ENCODE results near the gene C19orf85. TPM values are rescaled to one million over a fixed set of nuclear protein-coding genes. Genes with fewer than 3 reads are reported as not detected.

The C19orf85 gene
- total RNA-seq, 4 donors from 2014 or later = not detected

- peaks cover 0 to 7% of the 10 kb centered on the region in 2 donors for H3K4me1 ChIP-seq
- no peak for TF ChIP-seq POLR2A (IDR thresholded peaks at IDR 0.05)
- no peak for TF ChIP-seq CTCF (IDR thresholded peaks at IDR 0.05)
- H3K4me3 ChIP-seq = no peak overlapping the region
- no peaks in the 10 kb centered on the region for H3K9me3 ChIP-seq
- no peaks in the 10 kb centered on the region for H3K27me3 ChIP-seq
- H3K36me3 ChIP-seq = no peaks in the 10 kb centered on the region
- peak overlapping the region; percentile 27 to 48 for H3K27ac ChIP-seq
- no peak for DNase-seq
- intact Hi-C loops (cut with DNase I; ENCODE audit: low total_unique reads) = no loop called here
Observed at GRCh38 chr19:55474269-55475265, 10.0 kb upstream of the C19orf85 start.

- Histone ChIP-seq H3K4me1 (peaks cover 0 to 7% of the 10 kb centered on the region in 2 donors), H3K27me3 (no peaks in the 10 kb centered on the region), H3K9me3 (no peaks in the 10 kb centered on the region), H3K27ac (peak overlapping the region; percentile 27 to 48), H3K4me3 (no peak overlapping the region), H3K36me3 (no peaks in the 10 kb centered on the region)
- intact Hi-C loops (cut with DNase I; ENCODE audit: low total_unique reads) = no loop called here
- TF ChIP-seq CTCF (IDR thresholded peaks at IDR 0.05) = no peak
- TF ChIP-seq POLR2A (IDR thresholded peaks at IDR 0.05) = no peak
- no peak for DNase-seq
Observed at GRCh38 chr19:55473225-55474012, 8.9 kb upstream of the C19orf85 start.

- Histone ChIP-seq H3K27ac (peak overlapping the region in 1 of 2 donors; percentile 48), H3K4me1 (peaks cover 0 to 7% of the 10 kb centered on the region in 2 donors), H3K36me3 (no peaks in the 10 kb centered on the region), H3K27me3 (no peaks in the 10 kb centered on the region), H3K4me3 (no peak overlapping the region), H3K9me3 (no peaks in the 10 kb centered on the region)
- intact Hi-C loops (cut with DNase I; ENCODE audit: low total_unique reads) = no loop called here
- DNase-seq = no peak
- TF ChIP-seq POLR2A (IDR thresholded peaks at IDR 0.05) (no peak), CTCF (IDR thresholded peaks at IDR 0.05) (no peak)
Observed at GRCh38 chr19:55472463-55472862, 7.9 kb upstream of the C19orf85 start.

- H3K4me1 ChIP-seq = peaks cover 0 to 7% of the 10 kb centered on the region in 2 donors
- intact Hi-C loops (cut with DNase I; ENCODE audit: low total_unique reads) = no loop called here
- no peak overlapping the region for H3K4me3 ChIP-seq
Observed at GRCh38 chr19:55471266-55471665, 6.7 kb upstream of the C19orf85 start.

More at GRCh38 chr19:55471266-55471665, 6.7 kb upstream of the C19orf85 start:
- Histone ChIP-seq H3K27ac (no peak overlapping the region), H3K36me3 (no peaks in the 10 kb centered on the region), H3K9me3 (no peaks in the 10 kb centered on the region), H3K27me3 (no peaks in the 10 kb centered on the region)
- no peak for DNase-seq
- TF ChIP-seq POLR2A (IDR thresholded peaks at IDR 0.05) = no peak
- TF ChIP-seq CTCF (IDR thresholded peaks at IDR 0.05) = no peak

Measured in uterus (tissue), 4 donors.